ENCODE measurements around the gene RENBP. TPM values are rescaled to one million over a fixed set of nuclear protein-coding genes. Genes with fewer than 3 reads are reported as not detected.

Gene RENBP
- total and polyA plus RNA-seq, 9 of the 15 experiments (the other 6 are each of a cell fraction or from before 2014, with no cell fraction given) = 0.07 to 14.8 (median 10.6) TPM; not detected in 1

DNA sequence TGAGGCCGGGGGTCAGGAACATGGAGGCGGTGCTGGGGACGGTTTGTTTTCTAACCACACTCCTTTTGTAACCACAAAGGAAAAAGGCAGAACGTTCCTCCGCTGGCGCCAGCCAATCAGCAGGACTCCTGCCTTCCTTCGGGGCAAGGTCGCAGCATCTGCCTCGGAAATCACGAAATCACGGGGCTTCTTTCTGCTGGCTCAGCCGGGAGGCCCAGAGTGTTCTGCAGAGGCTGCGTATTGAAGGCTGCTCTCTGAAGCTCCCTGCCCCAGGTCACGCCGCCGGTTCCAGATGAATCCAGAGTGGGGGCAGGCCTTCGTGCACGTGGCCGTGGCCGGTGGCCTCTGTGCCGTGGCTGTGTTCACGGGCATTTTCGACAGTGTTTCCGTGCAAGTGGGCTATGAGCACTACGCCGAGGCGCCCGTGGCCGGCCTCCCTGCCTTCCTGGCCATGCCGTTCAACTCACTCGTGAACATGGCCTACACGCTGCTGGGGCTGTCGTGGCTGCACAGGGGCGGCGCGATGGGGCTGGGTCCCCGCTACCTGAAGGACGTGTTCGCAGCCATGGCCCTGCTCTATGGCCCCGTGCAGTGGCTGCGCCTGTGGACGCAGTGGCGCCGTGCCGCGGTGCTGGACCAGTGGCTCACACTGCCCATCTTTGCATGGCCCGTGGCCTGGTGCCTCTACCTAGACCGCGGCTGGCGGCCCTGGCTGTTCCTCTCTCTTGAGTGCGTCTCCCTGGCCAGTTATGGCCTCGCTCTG is 37.5 kb upstream of the RENBP start (continued):
- 0 out of 2 replicates have a peak, but pooled peaks have one; percentile 26 for TF ChIP-seq POLR2G (IDR thresholded peaks at IDR 0.05; ENCODE audit: low read depth, low read length)
- TF ChIP-seq, protein P1, sequence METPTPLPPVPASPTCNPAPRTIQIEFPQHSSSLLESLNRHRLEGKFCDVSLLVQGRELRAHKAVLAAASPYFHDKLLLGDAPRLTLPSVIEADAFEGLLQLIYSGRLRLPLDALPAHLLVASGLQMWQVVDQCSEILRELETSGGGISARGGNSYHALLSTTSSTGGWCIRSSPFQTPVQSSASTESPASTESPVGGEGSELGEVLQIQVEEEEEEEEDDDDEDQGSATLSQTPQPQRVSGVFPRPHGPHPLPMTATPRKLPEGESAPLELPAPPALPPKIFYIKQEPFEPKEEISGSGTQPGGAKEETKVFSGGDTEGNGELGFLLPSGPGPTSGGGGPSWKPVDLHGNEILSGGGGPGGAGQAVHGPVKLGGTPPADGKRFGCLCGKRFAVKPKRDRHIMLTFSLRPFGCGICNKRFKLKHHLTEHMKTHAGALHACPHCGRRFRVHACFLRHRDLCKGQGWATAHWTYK (CRISPR knock-in tag; IDR thresholded peaks at IDR 0.05) = peak; percentile 83; the same call in 1 of the 2 replicates

GRCh38 chrX:153981231-153981630 is 36.8 kb upstream of the RENBP start:
- in situ Hi-C loops (cut with MboI) = no loop called here
- H3K4me2 ChIP-seq (ENCODE audit: insufficient read depth, low read length) = no peak overlapping the region
- H3K4me3 ChIP-seq = no peak overlapping the region
- 87% methylated on average over 6 of the region's 7 CpGs for WGBS (ENCODE audit: insufficient coverage, low coverage, missing lambda C conversion rate)
- no peaks in the 10 kb centered on the region for H3K27me3 ChIP-seq (ENCODE audit: control insufficient read depth in 2 of 2, insufficient read depth in 2 of 2, low read length in 2 of 2)
- H3K79me2 ChIP-seq (ENCODE audit: control insufficient read depth, insufficient read depth, low read length) = no peaks in the 10 kb centered on the region
- no peak for ATAC-seq
- BruUV-seq (replicated peaks) = no TSS peak
- H3K9me3 ChIP-seq (replicated peaks; ENCODE audit: control insufficient read depth, insufficient read depth, low read depth, low read length) = no peaks in the 10 kb centered on the region
- DNase-seq (ENCODE audit: extremely low read depth in 1 of 4, low spot score in 3 of 4) = no peak
- intact Hi-C loops (cut with micrococcal nuclease) = no loop called here
- no peak for FAIRE-seq
- H3K27ac ChIP-seq (ENCODE audit: extremely low read depth, low read depth, low read length) = no peak overlapping the region
- CTCF ChIA-PET (ENCODE audit: low intra/inter-chr PET ratio) = no interaction called here
- H3K9ac ChIP-seq (ENCODE audit: insufficient read depth in 1 of 2, low read depth in 2 of 2, low read length in 2 of 2) = peak overlapping the region in 1 of 2 experiments; percentile 83; a peak in 2 of 4 replicates
- peaks cover 13 to 36% of the 10 kb centered on the region in 2 experiments for H3K4me1 ChIP-seq (replicated peaks in 1 of 2; ENCODE audit: control insufficient read depth in 2 of 2, insufficient read depth in 2 of 2, low read length in 2 of 2)
- no peaks in the 10 kb centered on the region for H3K36me3 ChIP-seq (ENCODE audit: control insufficient read depth, insufficient read depth, low read length)
- POLR2A ChIA-PET = interaction anchor here (2.5 kb wide), 1 partner anchor 10 kb away, joined by 16 read pairs; the partner anchor contains the start of genes HCFC1 and TMEM187
- H2AFZ ChIP-seq (ENCODE audit: low read depth, low read length) = no peak overlapping the region
- no peaks in the 10 kb centered on the region for H4K20me1 ChIP-seq (replicated peaks; ENCODE audit: control insufficient read depth, insufficient read depth, low read length)
- no peaks in the 10 kb centered on the region for H3K9me1 ChIP-seq (ENCODE audit: control insufficient read depth, insufficient read depth, low read length)
- TF ChIP-seq STAT5A (IDR thresholded peaks at IDR 0.05; ENCODE audit: borderline replicate concordance, low read length) (no peak), ATF7 (IDR thresholded peaks at IDR 0.05) (no peak), MTA3 (IDR thresholded peaks at IDR 0.05; ENCODE audit: borderline replicate concordance) (no peak), PCBP2 (IDR thresholded peaks at IDR 0.05; ENCODE audit: low read depth, low read length, poor library complexity, severe bottlenecking) (no peak), TRIM28 (IDR thresholded peaks at IDR 0.05) (no peak), ID3 (CRISPR knock-in tag; IDR thresholded peaks at IDR 0.05) (no peak), ID3 (tag; IDR thresholded peaks at IDR 0.05) (no peak), SIN3B (IDR thresholded peaks at IDR 0.05; ENCODE audit: low read depth) (no peak), SLC30A9 (CRISPR knock-in tag; IDR thresholded peaks at IDR 0.05) (no peak), BRCA1 (IDR thresholded peaks at IDR 0.05) (no peak), BRCA1 (CRISPR knock-in tag; IDR thresholded peaks at IDR 0.05) (no peak), ZNF124 (CRISPR knock-in tag; IDR thresholded peaks at IDR 0.05) (no peak), L3MBTL2 (IDR thresholded peaks at IDR 0.05) (no peak), HES1 (IDR thresholded peaks at IDR 0.05; ENCODE audit: low read depth) (no peak), RCOR1 (IDR thresholded peaks at IDR 0.05; ENCODE audit: borderline replicate concordance in 1 of 2, low read depth in 2 of 2, low read length in 2 of 2) (no peak), ZC3H11A (IDR thresholded peaks at IDR 0.05; ENCODE audit: low read depth, low read length) (no peak), ZNF695 (CRISPR knock-in tag; IDR thresholded peaks at IDR 0.05) (no peak), HDAC3 (IDR thresholded peaks at IDR 0.05; ENCODE audit: borderline replicate concordance, partially characterized antibody) (no peak)
